Epithelial cell of prostate (primary cell): Measurements from ENCODE around the gene ADAM15.
A peak's percentile ranks its signal among the peaks of the same experiment; 100 is the strongest.

Experiments
- DNase-seq: peaks from one replicate; pipeline ENCODE4 v3.0.0-alpha.2; 2011; ENCODE audit warnings: low read depth, low spot score
- H3K27ac ChIP-seq: fragments of 450-650 bp; 2 replicates; pipeline ENCODE4 v1.5.1; 2017; ENCODE audit warnings: mild to moderate bottlenecking

Gene ADAM15

DNA sequence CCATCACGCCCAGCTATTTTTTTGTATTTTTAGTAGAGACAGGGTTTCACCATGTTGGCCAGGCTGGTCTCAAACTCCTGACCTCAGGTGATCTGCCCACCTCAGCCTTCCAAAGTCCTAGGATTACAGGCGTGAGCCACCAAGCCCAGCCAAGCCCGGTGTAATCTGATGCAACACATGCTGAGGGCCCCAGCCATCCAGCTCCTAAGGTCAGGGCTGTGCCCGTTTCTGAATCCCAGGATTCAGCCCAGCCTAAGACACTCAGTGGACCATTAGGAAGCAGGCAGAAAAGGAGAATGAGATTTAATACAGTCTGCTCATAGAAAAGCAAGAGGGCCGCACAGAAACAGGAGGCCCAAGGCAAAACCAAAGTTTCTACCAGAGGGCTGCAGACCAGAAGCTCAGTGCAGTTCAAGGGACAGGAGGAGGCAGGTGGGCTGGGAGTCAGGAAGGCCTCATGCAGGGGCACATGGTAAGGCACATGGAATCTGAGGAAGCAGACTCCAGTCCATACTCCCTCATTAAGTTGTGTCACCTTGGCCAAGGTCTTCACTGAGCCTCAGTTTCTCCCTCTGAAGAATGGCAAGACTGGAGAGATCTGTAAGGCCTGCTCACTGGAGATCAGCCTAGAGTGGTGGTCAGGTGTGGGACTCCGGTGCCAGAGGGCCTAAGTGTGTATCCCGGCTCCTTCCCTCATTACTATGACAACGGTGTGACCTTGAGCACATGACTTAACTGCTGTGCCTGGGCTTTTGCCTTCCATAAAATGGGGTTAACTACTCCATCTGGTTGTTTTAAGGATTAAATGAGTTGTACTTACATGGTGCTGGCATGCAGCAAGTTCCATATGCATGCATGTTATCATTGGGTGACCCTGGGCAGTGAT lies 2.4 kb upstream of the ADAM15 start:
- H3K27ac ChIP-seq: no peak overlapping the region
- DNase-seq: no peak

DNA sequence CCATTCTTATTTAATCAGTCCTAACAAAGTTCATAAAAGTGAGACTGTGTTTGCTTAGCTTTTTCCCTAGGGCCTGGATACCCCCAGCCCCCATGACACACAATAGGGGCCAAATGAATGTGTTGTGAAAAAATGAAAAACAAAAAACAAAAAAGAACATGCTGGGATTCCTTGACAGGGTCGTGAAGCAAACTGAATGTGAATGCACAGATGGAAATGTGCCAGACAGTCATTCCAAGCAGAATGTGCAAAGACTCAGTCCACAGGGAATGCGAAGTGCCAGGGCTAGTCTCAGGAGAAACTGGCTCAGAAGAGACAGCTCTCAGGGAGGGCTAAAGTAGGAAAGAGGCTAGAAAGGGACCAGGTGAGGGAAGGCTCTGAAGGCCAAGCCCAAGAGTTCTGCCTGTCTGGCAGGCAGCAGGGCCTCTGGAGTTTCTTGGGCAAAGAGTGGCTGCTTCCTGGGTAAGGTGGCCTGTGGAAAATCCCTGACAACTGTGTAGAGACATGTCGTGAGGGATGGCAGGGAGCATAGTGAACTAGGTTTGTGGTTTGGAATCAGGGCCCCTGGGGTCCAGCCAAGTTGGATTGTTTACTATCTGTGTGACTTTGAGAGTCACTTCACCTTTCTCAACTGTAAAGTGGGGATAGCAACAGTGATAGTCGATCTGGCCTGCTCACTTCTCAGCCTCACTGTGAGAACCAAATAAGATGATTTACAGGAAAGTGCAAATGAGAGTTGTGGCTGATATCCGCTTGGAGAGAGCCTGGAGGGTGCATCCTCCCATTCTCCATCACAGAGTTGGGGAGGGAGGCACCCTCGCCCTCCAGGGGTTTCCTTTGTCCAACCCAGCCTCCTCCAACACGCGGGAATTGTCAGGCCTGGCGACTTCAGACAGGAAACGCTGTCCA lies 1.2 kb upstream of the ADAM15 start:
- no peak for DNase-seq
- peak overlapping the region; percentile 74 for H3K27ac ChIP-seq

DNA sequence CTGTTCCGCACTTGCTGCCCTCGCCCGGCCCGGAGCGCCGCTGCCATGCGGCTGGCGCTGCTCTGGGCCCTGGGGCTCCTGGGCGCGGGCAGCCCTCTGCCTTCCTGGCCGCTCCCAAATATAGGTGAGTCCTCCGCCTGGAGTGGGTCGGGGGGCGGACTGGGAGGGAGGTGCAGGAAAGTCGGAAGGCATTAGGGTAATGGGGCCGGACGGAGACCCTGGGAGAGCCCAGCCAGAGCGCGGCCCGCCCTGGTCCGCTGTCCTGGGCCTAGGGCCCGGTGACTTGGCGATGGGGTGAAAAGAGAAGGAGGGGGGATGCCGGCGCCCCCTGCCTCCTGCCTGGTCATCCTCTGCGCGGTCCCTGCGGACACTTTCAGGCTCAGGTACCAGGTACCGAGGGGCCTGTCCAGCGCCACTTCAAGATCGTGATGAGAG lies 243 bp downstream of the ADAM15 start:
- H3K27ac ChIP-seq: peak overlapping the region; percentile 74
- DNase-seq: no peak

DNA sequence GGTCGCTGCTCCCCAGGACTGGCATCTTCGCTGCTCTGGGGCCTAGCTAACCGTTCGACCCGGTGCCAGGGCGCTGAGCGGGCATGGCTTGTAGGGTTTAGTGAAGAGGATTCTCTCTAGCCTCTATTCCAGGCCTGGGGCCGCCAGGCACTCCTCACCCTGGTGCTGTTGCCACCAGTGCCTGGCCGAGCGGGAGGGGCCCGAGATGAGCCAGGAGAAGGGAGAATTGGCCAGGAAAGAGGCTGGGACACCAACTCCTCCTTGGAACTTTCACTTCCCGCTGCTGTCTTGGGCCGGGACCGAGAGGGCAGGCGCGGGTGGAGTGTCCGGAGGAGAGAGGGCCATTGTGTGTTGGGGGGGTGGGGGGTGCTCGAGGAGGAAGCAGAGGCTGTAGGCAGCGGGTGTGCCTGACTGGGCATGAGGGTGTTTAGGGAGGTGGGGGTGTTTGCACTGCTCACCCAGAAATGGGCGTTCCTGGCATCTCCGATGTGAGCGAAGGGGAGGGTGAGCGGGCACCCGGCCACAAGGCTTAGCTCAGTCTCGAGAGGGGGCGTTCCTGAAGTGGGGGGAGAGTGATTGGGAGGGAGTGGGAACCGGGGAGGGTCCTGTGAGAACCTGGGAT lies 772 bp downstream of the ADAM15 start:
- peak overlapping the region; percentile 74 for H3K27ac ChIP-seq
- DNase-seq: no peak

GRCh38 chr1:155052439-155053395 lies 1.6 kb downstream of the ADAM15 start:
- no peak for DNase-seq
- peak overlapping the region; percentile 74 for H3K27ac ChIP-seq

GRCh38 chr1:155053531-155054105 lies 2.5 kb downstream of the ADAM15 start:
- DNase-seq: no peak
- peak overlapping the region; percentile 74 for H3K27ac ChIP-seq

DNA sequence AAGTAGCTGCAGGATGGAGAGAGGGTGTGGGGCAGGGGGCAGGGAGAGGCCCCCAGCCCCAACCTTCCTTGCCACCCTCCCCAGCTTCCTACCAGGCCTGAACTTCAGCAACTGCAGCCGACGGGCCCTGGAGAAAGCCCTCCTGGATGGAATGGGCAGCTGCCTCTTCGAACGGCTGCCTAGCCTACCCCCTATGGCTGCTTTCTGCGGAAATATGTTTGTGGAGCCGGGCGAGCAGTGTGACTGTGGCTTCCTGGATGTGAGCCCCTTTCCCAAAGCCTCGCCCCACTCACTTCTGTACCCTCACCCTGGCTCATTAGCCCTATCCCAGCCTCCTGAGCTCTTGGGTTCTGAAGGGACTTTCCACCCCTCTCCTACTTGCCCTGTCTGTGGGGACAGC lies 6.0 kb downstream of the ADAM15 start:
- DNase-seq: no peak
- no peak overlapping the region for H3K27ac ChIP-seq

GRCh38 chr1:155057788-155058211 lies 6.7 kb downstream of the ADAM15 start:
- DNase-seq: no peak
- no peak overlapping the region for H3K27ac ChIP-seq

DNA sequence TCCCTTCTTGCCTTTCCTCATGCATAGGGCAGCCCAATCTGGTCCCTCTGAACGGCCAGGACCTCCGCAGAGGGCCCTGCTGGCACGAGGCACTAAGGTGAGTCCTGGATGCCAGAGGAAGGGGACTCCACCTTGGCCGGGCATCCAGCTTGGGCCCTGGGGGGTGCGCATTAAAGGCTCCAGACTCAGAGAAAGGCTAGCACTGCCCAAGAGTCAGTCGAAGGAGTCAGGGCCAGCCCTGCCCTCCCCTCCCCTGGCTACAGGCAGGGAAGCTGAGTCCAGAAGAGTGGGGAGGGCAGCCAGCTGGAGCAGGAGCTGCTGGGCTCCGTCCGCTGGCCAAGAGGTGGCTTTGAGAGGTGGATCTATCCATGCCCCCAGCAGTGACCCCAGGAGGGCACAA lies 9.6 kb downstream of the ADAM15 start:
- no peak overlapping the region for H3K27ac ChIP-seq
- no peak for DNase-seq

GRCh38 chr1:155061381-155062150 lies 10.4 kb downstream of the ADAM15 start:
- DNase-seq: no peak
- no peak overlapping the region for H3K27ac ChIP-seq

DNA sequence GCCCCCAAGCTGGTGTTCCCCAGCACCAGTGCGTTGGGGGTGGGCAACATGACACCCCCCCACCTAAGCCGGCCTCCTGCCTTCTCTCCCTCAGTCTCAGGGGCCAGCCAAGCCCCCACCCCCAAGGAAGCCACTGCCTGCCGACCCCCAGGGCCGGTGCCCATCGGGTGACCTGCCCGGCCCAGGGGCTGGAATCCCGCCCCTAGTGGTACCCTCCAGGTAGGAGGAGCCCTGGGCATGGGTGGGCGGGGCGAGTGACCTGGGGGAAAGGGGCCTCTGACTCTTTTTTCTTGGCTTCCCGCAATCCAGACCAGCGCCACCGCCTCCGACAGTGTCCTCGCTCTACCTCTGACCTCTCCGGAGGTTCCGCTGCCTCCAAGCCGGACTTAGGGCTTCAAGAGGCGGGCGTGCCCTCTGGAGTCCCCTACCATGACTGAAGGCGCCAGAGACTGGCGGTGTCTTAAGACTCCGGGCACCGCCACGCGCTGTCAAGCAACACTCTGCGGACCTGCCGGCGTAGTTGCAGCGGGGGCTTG lies 11.1 kb downstream of the ADAM15 start:
- DNase-seq: no peak
- no peak overlapping the region for H3K27ac ChIP-seq

DNA sequence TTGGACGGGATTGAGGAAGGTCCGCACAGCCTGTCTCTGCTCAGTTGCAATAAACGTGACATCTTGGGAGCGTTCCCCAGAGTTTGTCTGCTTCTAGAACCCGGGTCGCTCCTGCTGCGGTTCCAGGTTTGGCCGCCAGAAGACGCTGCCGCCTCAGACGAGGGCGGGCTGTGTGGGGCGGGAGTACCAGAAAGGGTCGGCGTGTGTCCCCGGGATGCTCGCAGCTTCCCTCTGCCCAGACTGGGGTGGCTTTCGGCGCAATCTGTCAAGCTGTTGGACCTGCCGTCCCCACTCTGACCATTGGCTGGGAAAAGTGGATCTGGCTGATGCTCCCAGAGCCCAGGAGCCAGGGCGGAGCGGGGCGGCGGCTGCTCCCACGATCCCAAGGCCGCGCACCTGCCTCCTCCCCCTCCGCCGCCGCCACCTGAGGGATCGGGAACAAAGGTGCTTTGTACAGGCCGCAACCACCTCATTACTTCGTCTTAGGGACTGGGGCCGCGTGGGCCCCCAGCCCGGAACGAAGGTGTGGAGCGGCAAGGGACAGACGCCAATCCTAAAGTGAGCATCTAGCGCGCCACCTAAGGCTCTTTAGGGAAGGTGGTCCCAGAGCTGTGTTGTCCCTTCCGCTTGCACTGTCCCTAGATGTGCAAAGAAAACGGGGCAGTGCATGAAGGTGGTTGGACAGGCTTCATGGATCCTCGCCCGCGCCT lies 11.7 kb downstream of the ADAM15 start:
- peak overlapping the region; percentile 62 for H3K27ac ChIP-seq
- DNase-seq: no peak

- peak within 1 kb of the TSS; percentile 62 for H3K27ac ChIP-seq
Measured at GRCh38 chr1:155063550-155064110, 12.5 kb downstream of the ADAM15 start, which contains the start of gene EFNA4. Gene EFNA4 (plus strand): TSS chr1:155063740. CDS start chr1:155063824, 84 bp downstream.

DNA sequence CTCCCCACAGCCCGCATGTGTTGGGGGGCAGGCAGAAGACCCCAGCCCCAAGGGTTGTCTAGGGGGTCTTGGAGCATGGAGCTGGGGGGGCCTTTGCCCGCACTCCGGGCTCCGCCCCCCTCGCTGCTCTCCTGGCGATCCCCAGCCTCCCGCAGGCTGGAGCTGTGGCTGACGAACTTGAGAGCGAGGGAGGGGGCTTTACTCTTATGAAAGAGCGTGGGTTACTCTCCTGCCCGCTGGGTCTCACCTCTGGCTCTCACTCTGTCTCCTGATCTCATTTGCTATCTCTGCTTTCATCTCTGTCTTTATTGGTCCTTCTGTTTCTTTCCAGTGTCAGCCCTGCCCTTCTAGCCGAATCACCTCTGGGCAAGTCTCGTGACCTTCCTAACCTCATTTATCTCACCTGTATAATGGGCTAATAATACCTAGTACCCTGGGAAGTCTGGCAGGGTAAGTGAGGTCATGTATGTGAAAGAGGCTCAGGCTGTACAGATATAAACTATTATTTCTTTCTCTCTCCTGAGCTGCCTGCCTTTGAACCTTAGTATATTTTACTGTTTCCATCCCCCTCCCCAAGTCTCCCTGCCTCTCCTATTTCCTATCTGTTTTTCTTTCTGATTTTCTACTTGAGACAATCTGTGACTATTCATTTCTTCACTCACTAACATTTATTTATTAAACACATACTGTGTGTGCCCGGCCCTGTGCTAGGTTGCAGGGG lies 13.2 kb downstream of the ADAM15 start:
- no peak for DNase-seq
- H3K27ac ChIP-seq: peak overlapping the region; percentile 62

More at GRCh38 chr1:155063550-155064110, 12.5 kb downstream of the ADAM15 start, which contains the start of gene EFNA4:
- DNase-seq: peak; percentile 66

GRCh38 chr1:155064832-155065429 lies 13.8 kb downstream of the ADAM15 start:
- no peak overlapping the region for H3K27ac ChIP-seq
- DNase-seq: no peak

GRCh38 chr1:155066777-155067176 lies 15.7 kb downstream of the ADAM15 start:
- DNase-seq: no peak
- no peak overlapping the region for H3K27ac ChIP-seq
